ENCODE data around the gene REEP5.

Gene REEP5

DNA sequence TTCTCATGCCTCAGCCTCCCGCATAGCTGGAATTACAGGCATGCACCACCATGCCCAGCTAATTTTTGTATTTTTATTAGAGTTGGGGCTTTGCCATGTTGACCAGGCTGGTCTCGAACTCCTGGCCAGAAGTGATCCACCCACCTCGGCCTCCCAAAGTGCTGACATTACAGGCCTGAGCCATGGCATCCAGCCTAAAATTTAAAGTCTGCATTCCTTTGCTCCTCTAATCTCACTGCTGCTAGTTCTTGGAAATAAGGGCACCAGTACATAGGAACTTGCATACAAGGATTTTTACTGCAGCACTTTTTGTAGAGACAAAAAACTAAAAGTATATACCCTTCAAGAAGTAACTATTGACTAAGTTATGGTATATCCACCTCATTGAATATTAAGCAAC is 34.6 kb upstream of the REEP5 start:
- H3K27me3 Mint-ChIP-seq (ENCODE audit: low read depth), result peaks cover 7% of the 10 kb centered on the region
- no peak overlapping the region for H3K4me3 Mint-ChIP-seq
- H3K27ac Mint-ChIP-seq, result no peak overlapping the region
- peaks cover 5% of the 10 kb centered on the region for H3K36me3 Mint-ChIP-seq (ENCODE audit: low read depth)
- H3K4me1 Mint-ChIP-seq, result peaks cover 29% of the 10 kb centered on the region
- peaks cover 9% of the 10 kb centered on the region for H3K9me3 Mint-ChIP-seq
- no peak for TF ChIP-seq CTCF (IDR thresholded peaks at IDR 0.05; ENCODE audit: unreplicated experiment in 3 of 3)

- peaks cover 9% of the 10 kb centered on the region for H3K9me3 Mint-ChIP-seq
- H3K36me3 Mint-ChIP-seq (ENCODE audit: low read depth), result peaks cover 5% of the 10 kb centered on the region
- no peak overlapping the region for H3K27ac Mint-ChIP-seq
- no peaks in the 10 kb centered on the region for H3K4me1 Mint-ChIP-seq
- no peak for TF ChIP-seq CTCF (IDR thresholded peaks at IDR 0.05; ENCODE audit: unreplicated experiment in 3 of 3)
- no peak overlapping the region for H3K4me3 Mint-ChIP-seq
- H3K27me3 Mint-ChIP-seq (ENCODE audit: low read depth), result peaks cover 18% of the 10 kb centered on the region
Measured at GRCh38 chr5:112951124-112951702, 29.2 kb upstream of the REEP5 start.

DNA sequence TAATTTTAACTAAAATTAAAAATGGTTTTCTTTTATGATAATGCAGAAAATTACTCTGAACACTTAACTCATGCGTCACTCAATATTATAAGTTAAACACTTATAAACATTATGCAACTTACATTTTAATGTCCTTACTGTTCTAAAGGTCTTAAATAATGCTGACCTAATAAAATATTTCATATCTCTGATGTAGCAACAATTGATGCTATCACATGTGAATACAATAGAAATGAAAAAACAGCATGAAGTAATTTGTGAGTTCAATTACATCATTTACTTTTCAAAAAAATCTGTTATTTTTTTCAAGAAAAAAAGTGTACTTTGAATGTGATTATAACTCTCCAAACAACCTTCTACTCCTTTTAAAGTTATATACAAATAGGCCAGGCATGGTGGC is 26.4 kb upstream of the REEP5 start:
- H3K36me3 Mint-ChIP-seq (ENCODE audit: low read depth), result peaks cover 2% of the 10 kb centered on the region
- no peak overlapping the region for H3K4me3 Mint-ChIP-seq
- peaks cover 3% of the 10 kb centered on the region for H3K9me3 Mint-ChIP-seq
- no peak for TF ChIP-seq CTCF (IDR thresholded peaks at IDR 0.05; ENCODE audit: unreplicated experiment in 3 of 3)
- H3K27ac Mint-ChIP-seq, result no peak overlapping the region
- H3K4me1 Mint-ChIP-seq, result no peaks in the 10 kb centered on the region
- H3K27me3 Mint-ChIP-seq (ENCODE audit: low read depth), result peaks cover 21% of the 10 kb centered on the region

GRCh38 chr5:112940670-112941069 is 18.6 kb upstream of the REEP5 start:
- TF ChIP-seq CTCF (IDR thresholded peaks at IDR 0.05; ENCODE audit: unreplicated experiment in 3 of 3), result no peak
- Mint-ChIP-seq H3K4me1 (no peaks in the 10 kb centered on the region), H3K27ac (no peak overlapping the region), H3K4me3 (no peak overlapping the region), H3K9me3 (no peaks in the 10 kb centered on the region), H3K36me3 (ENCODE audit: low read depth) (no peaks in the 10 kb centered on the region), H3K27me3 (ENCODE audit: low read depth) (peaks cover 21% of the 10 kb centered on the region)

- no peak for TF ChIP-seq CTCF (IDR thresholded peaks at IDR 0.05; ENCODE audit: unreplicated experiment in 3 of 3)
- Mint-ChIP-seq H3K27ac (no peak overlapping the region), H3K4me3 (no peak overlapping the region), H3K4me1 (no peaks in the 10 kb centered on the region), H3K27me3 (ENCODE audit: low read depth) (peaks cover 29% of the 10 kb centered on the region), H3K9me3 (no peaks in the 10 kb centered on the region), H3K36me3 (ENCODE audit: low read depth) (no peaks in the 10 kb centered on the region)
Measured at GRCh38 chr5:112938286-112938685, 16.3 kb upstream of the REEP5 start.

DNA sequence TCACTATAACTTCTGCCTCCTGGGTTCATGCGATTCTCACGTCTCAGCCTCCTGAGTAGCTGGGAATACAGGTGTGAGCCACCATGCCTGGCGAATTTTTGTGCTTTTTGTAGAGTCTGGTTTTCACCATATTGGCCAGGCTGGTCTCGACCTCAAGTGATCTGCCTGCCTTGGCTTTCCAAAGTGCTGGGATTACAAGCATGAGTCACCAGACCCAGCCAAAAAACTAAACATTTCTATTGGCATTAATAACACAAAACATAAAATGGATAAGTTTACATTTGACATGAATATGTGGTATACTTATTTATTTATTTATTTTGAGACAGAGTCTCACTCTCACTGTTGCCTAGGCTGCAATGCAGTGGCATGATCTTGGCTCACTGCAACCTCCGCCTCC is 13.6 kb upstream of the REEP5 start:
- Mint-ChIP-seq H3K4me1 (no peaks in the 10 kb centered on the region), H3K4me3 (no peak overlapping the region), H3K27me3 (ENCODE audit: low read depth) (peaks cover 33% of the 10 kb centered on the region), H3K36me3 (ENCODE audit: low read depth) (no peaks in the 10 kb centered on the region), H3K9me3 (no peaks in the 10 kb centered on the region), H3K27ac (no peak overlapping the region)
- TF ChIP-seq CTCF (IDR thresholded peaks at IDR 0.05; ENCODE audit: unreplicated experiment in 3 of 3), result no peak
